Measurements from ENCODE around the gene EPN1. TPM values are rescaled to one million over a fixed set of nuclear protein-coding genes. Genes with fewer than 3 reads are reported as not detected.

Gene EPN1
- total and polyA plus RNA-seq, 7 donors, result 22.8 to 162 (median 54.3) TPM

GRCh38 chr19:55655648-55656040 lies 19.4 kb upstream of the EPN1 start:
- intact Hi-C loops (cut with DNase I), result loop anchor here (2.0 to 10.0 kb wide), 3 partner anchors 17 to 541 kb away; partner anchors contain the start of gene PPP1R12C
- Histone ChIP-seq H3K4me1 (peaks cover 0 to 57% (median 52%) of the 10 kb centered on the region in 4 donors), H3K9me3 (no peaks in the 10 kb centered on the region), H3K27me3 (no peaks in the 10 kb centered on the region), H3K36me3 (peaks cover 2 to 28% (median 15%) of the 10 kb centered on the region in 4 donors), H3K27ac (peak overlapping the region; percentile 98 to 100 (median 99)), H3K4me3 (peak overlapping the region; percentile 86 to 97 (median 94))
- 0% methylated on average over 19 of the region's 19 CpGs for WGBS, 2 donors
- TF ChIP-seq EP300 (IDR thresholded peaks at IDR 0.05) (no peak), POLR2A (IDR thresholded peaks at IDR 0.05) (no peak), POLR2AphosphoS5 (IDR thresholded peaks at IDR 0.05) (no peak), CTCF (IDR thresholded peaks at IDR 0.05) (no peak)
- no peak for DNase-seq

- H3K27me3 ChIP-seq, result no peaks in the 10 kb centered on the region
- no peaks in the 10 kb centered on the region for H3K9me3 ChIP-seq
- peaks cover 0 to 57% (median 52%) of the 10 kb centered on the region in 4 donors for H3K4me1 ChIP-seq
- H3K36me3 ChIP-seq, result peaks cover 11 to 37% (median 22%) of the 10 kb centered on the region in 4 donors
- peak overlapping the region in 1 of 4 donors; percentile 99 for H3K27ac ChIP-seq
- intact Hi-C loops (cut with DNase I), result loop anchor here (2.0 to 10.0 kb wide), 2 partner anchors 16 to 542 kb away; partner anchors contain the start of gene PPP1R12C
- no peak for TF ChIP-seq POLR2AphosphoS5 (IDR thresholded peaks at IDR 0.05)
- TF ChIP-seq POLR2A (IDR thresholded peaks at IDR 0.05), result no peak
- TF ChIP-seq EP300 (IDR thresholded peaks at IDR 0.05), result no peak
- no peak for TF ChIP-seq CTCF (IDR thresholded peaks at IDR 0.05)
- DNase-seq, result no peak
- peak overlapping the region in 3 of 4 donors; percentile 86 to 97 (median 97) for H3K4me3 ChIP-seq
- WGBS, 2 donors, result 31 to 48% methylated on average over 7 of the region's 7 CpGs
Measured at GRCh38 chr19:55656552-55656951, 18.5 kb upstream of the EPN1 start.

GRCh38 chr19:55656988-55657747 lies 17.9 kb upstream of the EPN1 start:
- peaks cover 15 to 40% (median 26%) of the 10 kb centered on the region in 4 donors for H3K36me3 ChIP-seq
- no peaks in the 10 kb centered on the region for H3K9me3 ChIP-seq
- H3K27ac ChIP-seq, result no peak overlapping the region
- H3K4me1 ChIP-seq, result peaks cover 0 to 57% (median 52%) of the 10 kb centered on the region in 4 donors
- intact Hi-C loops (cut with DNase I), result loop anchor here (2.0 to 10.0 kb wide), 2 partner anchors 16 to 542 kb away; partner anchors contain the start of gene PPP1R12C
- WGBS, 2 donors, result 19 to 49% methylated on average over 18 of the region's 18 CpGs
- TF ChIP-seq EP300 (IDR thresholded peaks at IDR 0.05) (no peak), POLR2AphosphoS5 (IDR thresholded peaks at IDR 0.05) (no peak), CTCF (IDR thresholded peaks at IDR 0.05) (no peak), POLR2A (IDR thresholded peaks at IDR 0.05) (no peak)
- no peaks in the 10 kb centered on the region for H3K27me3 ChIP-seq
- H3K4me3 ChIP-seq, result peak overlapping the region in 3 of 4 donors; percentile 86 to 97 (median 97)
- DNase-seq, result no peak

- H3K27ac ChIP-seq, result no peak overlapping the region
- no peak overlapping the region for H3K4me3 ChIP-seq
- intact Hi-C loops (cut with DNase I), result loop anchor here (10.0 kb wide), 1 partner anchor 544 kb away; the partner anchor contains the start of gene PPP1R12C
- TF ChIP-seq CTCF (IDR thresholded peaks at IDR 0.05) (no peak), EP300 (IDR thresholded peaks at IDR 0.05) (no peak), POLR2A (IDR thresholded peaks at IDR 0.05) (no peak), POLR2AphosphoS5 (IDR thresholded peaks at IDR 0.05) (no peak)
- H3K9me3 ChIP-seq, result no peaks in the 10 kb centered on the region
- peaks cover 32 to 52% (median 42%) of the 10 kb centered on the region in 4 donors for H3K36me3 ChIP-seq
- DNase-seq, result no peak
- peaks cover 0 to 47% (median 43%) of the 10 kb centered on the region in 4 donors for H3K4me1 ChIP-seq
- WGBS, 2 donors, result 91 to 93% methylated on average over 37 of the region's 37 CpGs
- H3K27me3 ChIP-seq, result no peaks in the 10 kb centered on the region
Measured at GRCh38 chr19:55658846-55659459, 16.1 kb upstream of the EPN1 start.
